Uterus (tissue), 2 donors: ENCODE results near the gene CACNB3.

Experiments
- POLR2A ChIP-seq, 2 donors: fragments of 450-650 bp; IDR thresholded peaks; one replicate each; pipeline ENCODE4 v1.6.1; 2016; ENCODE audit warnings: antibody characterized with exemption in 2 of 2, mild to moderate bottlenecking in 1 of 2, moderate library complexity in 1 of 2
- TF ChIP-seq, protein P1 (sequence below), 4 experiments: fragments of 200-600 bp in 2 of 4; fragments of 450-650 bp in 2 of 4; sonication (generic) in 2 of 4; IDR thresholded peaks; one replicate each; pipeline ENCODE4 v1.5.1; 2016 to 2019; ENCODE audit warnings: antibody characterized with exemption in 4 of 4, mild to moderate bottlenecking in 2 of 4, moderate library complexity in 1 of 4

DNA sequence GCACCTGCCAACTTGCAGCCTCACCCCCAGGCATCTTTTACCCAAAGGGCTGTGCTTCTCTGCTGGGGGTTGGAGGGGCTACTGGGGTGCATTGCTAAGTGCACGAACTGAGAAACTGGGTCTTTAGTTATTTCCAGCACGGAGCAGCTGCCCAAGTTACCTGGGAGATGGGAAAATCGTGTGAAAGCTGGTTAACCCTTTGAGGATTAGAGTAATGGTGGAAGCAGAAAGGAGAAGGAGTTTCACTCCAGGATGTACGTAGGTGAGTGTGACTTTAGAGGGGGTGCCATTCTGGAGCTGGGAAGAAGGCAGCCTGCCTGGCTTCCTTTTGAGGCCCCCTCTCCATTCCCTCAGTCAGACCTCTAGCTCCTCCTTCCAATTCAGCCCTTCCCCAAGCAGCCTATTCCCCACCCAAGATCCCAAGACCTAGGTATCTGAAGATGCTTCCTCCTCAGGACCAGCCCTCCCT, 28.4 kb upstream of the CACNB3 start:
- TF ChIP-seq, protein P1, sequence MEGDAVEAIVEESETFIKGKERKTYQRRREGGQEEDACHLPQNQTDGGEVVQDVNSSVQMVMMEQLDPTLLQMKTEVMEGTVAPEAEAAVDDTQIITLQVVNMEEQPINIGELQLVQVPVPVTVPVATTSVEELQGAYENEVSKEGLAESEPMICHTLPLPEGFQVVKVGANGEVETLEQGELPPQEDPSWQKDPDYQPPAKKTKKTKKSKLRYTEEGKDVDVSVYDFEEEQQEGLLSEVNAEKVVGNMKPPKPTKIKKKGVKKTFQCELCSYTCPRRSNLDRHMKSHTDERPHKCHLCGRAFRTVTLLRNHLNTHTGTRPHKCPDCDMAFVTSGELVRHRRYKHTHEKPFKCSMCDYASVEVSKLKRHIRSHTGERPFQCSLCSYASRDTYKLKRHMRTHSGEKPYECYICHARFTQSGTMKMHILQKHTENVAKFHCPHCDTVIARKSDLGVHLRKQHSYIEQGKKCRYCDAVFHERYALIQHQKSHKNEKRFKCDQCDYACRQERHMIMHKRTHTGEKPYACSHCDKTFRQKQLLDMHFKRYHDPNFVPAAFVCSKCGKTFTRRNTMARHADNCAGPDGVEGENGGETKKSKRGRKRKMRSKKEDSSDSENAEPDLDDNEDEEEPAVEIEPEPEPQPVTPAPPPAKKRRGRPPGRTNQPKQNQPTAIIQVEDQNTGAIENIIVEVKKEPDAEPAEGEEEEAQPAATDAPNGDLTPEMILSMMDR (IDR thresholded peaks at IDR 0.05): no peak
- TF ChIP-seq POLR2A (IDR thresholded peaks at IDR 0.05): no peak
